ENCODE results near the gene GET3. TPM values are rescaled to one million over a fixed set of nuclear protein-coding genes. Genes with fewer than 3 reads are reported as not detected.
A peak's percentile ranks its signal among the peaks of the same experiment; 100 is the strongest.

GET3 gene
- total and polyA plus RNA-seq, 2 of the 13 experiments (the other 11 are each of a cell fraction or from before 2014, with no cell fraction given), result 57.7 to 59.4 TPM

DNA sequence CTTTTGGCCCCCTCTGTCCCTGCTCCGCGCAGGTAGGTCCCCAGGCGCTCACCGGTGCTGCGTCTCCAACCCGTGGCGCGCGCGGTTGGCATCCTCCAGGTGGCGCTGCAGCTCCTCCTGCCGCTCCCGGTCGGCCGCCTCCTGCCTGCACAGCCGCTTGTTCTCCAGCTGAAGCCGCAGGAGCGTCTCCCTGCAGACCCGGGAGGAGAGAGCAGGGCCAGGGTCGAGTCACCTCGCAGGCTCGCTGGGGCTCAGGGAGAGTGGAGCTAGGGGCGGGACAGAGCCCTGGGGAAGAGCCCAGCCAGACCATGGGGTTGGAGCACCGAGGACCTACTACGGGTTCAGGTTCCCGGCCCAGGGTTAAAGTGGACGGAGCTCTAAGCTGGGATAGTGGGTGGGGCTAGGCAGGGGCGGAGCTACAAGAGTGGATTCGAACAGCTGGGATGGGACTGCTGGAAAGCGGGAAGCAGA is 28.8 kb downstream of the GET3 start (continued):
- TF ChIP-seq THAP9 (CRISPR knock-in tag; IDR thresholded peaks at IDR 0.05; ENCODE audit: borderline replicate concordance), result peak; percentile 60; the same call in 1 of the 2 replicates
- no peak for TF ChIP-seq MZF1 (CRISPR knock-in tag; IDR thresholded peaks at IDR 0.05; ENCODE audit: borderline replicate concordance)
- peak; percentile 77; the same call in 1 of the 2 replicates for TF ChIP-seq TSC22D2 (CRISPR knock-in tag; IDR thresholded peaks at IDR 0.05; ENCODE audit: borderline replicate concordance)
- no peak for TF ChIP-seq ZNF776 (CRISPR knock-in tag; IDR thresholded peaks at IDR 0.05)
- TF ChIP-seq, protein P1, sequence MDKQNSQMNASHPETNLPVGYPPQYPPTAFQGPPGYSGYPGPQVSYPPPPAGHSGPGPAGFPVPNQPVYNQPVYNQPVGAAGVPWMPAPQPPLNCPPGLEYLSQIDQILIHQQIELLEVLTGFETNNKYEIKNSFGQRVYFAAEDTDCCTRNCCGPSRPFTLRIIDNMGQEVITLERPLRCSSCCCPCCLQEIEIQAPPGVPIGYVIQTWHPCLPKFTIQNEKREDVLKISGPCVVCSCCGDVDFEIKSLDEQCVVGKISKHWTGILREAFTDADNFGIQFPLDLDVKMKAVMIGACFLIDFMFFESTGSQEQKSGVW (CRISPR knock-in tag; IDR thresholded peaks at IDR 0.05; ENCODE audit: borderline replicate concordance), result no peak
- no peak for TF ChIP-seq SOX13 (IDR thresholded peaks at IDR 0.05)
- no peak for TF ChIP-seq SOX13 (CRISPR knock-in tag; conservative IDR thresholded peaks at IDR 0.05 in 1 of 2, IDR thresholded peaks at IDR 0.05 in 1 of 2)
- no peak; the same call in 1 of the 2 replicates for TF ChIP-seq PHF21A (CRISPR knock-in tag; IDR thresholded peaks at IDR 0.05)
- TF ChIP-seq TFDP1 (CRISPR knock-in tag; IDR thresholded peaks at IDR 0.05; ENCODE audit: borderline replicate concordance), result peak; percentile 59; the same call in 1 of the 2 replicates
- TF ChIP-seq CCDC6 (CRISPR knock-in tag; IDR thresholded peaks at IDR 0.05), result no peak
- TF ChIP-seq RXRB (CRISPR knock-in tag; IDR thresholded peaks at IDR 0.05; ENCODE audit: borderline replicate concordance), result peak; percentile 29; the same call in 1 of the 2 replicates
- TF ChIP-seq ZBTB20 (CRISPR knock-in tag; IDR thresholded peaks at IDR 0.05; ENCODE audit: borderline replicate concordance, low read depth), result no peak
- no peak for TF ChIP-seq RBM22 (optimal IDR thresholded peaks at IDR 0.05; ENCODE audit: low read length)
- no peak for TF ChIP-seq ZNF713 (CRISPR knock-in tag; IDR thresholded peaks at IDR 0.05)
- peak; percentile 78; the same call in 1 of the 2 replicates for TF ChIP-seq ZNF747 (CRISPR knock-in tag; IDR thresholded peaks at IDR 0.05; ENCODE audit: borderline replicate concordance)
- TF ChIP-seq, protein P2, sequence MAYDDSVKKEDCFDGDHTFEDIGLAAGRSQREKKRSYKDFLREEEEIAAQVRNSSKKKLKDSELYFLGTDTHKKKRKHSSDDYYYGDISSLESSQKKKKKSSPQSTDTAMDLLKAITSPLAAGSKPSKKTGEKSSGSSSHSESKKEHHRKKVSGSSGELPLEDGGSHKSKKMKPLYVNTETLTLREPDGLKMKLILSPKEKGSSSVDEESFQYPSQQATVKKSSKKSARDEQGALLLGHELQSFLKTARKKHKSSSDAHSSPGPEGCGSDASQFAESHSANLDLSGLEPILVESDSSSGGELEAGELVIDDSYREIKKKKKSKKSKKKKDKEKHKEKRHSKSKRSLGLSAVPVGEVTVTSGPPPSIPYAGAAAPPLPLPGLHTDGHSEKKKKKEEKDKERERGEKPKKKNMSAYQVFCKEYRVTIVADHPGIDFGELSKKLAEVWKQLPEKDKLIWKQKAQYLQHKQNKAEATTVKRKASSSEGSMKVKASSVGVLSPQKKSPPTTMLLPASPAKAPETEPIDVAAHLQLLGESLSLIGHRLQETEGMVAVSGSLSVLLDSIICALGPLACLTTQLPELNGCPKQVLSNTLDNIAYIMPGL (CRISPR knock-in tag; IDR thresholded peaks at IDR 0.05; ENCODE audit: borderline replicate concordance in 1 of 2, low read depth in 1 of 2), result peak; percentile 95 to 98
- 0 out of 2 replicates have a peak, but pooled peaks have one; percentile 19 for TF ChIP-seq SMAD3 (CRISPR knock-in tag; IDR thresholded peaks at IDR 0.05)
- no peak for TF ChIP-seq ZSCAN30 (CRISPR knock-in tag; IDR thresholded peaks at IDR 0.05)
- TF ChIP-seq CREB3 (CRISPR knock-in tag; IDR thresholded peaks at IDR 0.05), result no peak
- TF ChIP-seq, protein P3, sequence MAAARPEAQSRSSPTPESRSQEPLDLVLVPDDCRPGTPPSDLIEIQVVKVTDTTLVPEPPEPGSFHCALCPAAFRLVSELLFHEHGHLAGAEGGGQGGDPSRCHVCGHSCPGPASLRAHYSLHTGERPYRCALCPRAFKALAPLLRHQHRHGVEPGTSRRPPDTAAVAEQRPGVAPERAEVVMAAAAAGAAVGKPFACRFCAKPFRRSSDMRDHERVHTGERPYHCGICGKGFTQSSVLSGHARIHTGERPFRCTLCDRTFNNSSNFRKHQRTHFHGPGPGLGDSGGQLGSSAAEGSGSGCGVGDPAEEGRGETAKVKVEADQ (CRISPR knock-in tag; IDR thresholded peaks at IDR 0.05; ENCODE audit: borderline replicate concordance), result 0 out of 2 replicates have a peak, but pooled peaks have one; percentile 38
- peak; percentile 90; the same call in 1 of the 2 replicates for TF ChIP-seq AHR (CRISPR knock-in tag; IDR thresholded peaks at IDR 0.05)

All from HepG2 (cell line).